Fibroblast of peridontal ligament (primary cell): ENCODE results near the gene APBA3.

Experiments used
- DNase-seq: peaks from one replicate; pipeline ENCODE4 v3.0.0-alpha.2; 2010; ENCODE audit errors: extremely low read depth

APBA3 gene

DNA sequence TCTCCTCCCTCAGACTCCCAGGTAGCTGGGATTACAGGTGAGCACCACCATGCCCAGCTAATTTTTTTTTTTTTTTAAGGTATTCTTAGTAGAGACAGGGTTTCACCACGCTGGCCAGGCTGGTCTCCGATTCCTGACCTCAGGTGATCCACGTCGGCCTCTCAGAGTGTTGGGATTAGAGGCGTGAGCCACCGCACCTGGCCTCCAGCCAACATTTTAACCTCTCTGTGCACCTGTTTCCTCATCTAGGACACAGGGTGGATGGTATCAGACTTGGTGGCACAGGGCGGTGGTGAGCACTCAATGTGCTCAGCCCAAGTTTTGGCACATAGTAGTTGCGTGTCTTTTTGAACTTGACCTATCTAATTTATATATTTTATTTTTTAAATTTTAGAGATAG, 12.5 kb downstream of the APBA3 start:
- DNase-seq: no peak

DNA sequence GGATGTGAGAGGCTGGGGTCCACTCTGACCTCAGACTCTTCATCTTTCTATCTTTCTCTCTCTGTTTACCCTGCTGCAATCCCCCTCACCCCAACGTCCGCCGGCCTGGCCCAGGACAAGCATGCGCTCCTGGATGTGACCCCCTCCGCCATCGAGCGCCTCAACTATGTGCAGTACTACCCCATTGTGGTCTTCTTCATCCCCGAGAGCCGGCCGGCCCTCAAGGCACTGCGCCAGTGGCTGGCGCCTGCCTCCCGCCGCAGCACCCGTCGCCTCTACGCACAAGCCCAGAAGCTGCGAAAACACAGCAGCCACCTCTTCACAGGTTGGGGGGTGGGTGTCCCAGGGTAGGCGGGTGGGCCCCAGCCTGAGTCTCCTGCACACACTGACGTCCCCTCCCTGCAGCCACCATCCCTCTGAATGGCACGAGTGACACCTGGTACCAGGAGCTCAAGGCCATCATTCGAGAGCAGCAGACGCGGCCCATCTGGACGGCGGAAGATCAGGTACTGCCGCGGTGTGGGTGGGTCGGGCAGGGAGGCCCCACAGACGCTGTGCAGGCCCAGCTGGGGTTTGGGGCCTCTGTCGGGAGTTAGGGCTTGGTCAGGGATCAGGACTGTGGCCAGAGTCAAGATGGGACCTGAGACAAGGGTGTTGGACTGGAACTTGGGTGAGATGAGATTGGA, 15.0 kb downstream of the APBA3 start:
- DNase-seq: no peak

GRCh38 chr19:3745363-3746045, 16.0 kb downstream of the APBA3 start:
- DNase-seq: no peak

DNA sequence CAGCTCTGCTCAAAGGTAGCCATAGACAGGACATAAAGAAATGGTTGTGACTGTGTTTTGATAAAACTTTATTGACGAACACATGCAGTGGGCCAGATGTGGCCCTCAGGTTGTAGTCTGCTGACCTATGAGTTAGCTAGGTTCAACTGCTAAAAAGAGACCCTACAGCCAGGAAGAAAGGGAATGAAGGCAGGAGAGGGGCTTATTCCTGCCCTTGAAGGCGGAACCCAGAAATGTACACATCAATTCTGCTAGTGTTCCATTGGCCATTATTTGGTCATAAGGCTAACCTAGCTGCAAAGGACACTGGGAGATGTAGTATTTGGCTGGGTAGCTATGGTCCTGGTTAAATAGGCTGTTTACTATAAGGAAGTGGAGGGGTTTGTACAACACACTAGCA, 18.0 kb downstream of the APBA3 start:
- DNase-seq: no peak

- no peak for DNase-seq
Measured at GRCh38 chr19:3740431-3740830, 21.1 kb downstream of the APBA3 start.

DNA sequence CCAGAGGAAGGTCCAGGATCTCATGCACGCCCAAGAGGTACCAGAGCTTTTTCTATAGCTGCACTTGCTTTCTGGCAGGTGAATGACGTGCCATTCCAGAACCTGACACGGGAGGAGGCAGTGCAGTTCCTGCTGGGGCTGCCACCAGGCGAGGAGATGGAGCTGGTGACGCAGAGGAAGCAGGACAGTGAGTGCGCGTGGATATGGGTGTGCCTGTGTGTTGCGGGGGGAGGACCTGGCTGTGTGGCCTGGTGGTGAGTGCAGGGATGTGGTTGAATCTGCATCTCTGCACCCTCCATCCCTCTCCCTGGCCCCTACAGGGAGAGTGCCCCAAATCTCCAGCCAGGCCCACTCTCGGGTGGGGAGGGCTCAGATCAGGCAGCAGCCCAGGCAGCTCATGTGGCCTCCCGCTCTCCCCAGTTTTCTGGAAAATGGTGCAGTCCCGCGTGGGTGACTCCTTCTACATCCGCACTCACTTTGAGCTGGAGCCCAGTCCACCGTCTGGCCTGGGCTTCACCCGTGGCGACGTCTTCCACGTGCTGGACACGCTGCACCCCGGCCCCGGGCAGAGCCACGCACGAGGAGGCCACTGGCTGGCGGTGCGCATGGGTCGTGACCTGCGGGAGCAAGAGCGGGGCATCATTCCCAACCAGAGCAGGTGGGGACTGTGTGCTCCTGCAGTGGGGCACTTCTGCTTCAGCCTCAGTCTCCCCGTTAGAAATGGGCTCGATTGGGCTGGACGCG, 22.8 kb downstream of the APBA3 start:
- DNase-seq: no peak

GRCh38 chr19:3737487-3738205, 23.8 kb downstream of the APBA3 start:
- no peak for DNase-seq

DNA sequence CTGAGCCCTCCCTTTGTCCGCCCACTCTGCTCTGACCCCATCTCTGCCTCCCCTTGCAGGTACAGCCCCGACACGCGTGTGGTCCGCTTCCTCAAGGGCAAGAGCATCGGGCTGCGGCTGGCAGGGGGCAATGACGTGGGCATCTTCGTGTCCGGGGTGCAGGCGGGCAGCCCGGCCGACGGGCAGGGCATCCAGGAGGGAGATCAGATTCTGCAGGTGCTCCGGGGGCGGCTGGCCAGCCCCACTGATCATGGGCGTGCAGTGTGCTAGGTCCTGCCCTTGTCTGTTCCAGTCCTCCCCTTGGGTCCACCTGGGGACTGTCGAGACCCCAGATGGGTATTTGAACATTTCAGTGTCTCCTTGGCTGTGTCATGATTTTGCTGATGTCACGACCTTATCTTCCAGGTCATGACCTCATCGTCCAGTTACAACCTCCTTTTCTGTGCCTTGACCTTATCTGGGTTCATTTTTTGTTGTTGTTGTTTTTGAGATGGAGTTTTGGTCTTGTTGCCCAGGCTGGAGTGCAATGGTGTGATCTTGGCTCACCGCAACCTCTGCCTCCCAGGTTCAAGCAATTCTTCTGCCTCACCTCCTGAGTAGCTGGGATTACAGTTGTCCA, 25.3 kb downstream of the APBA3 start:
- DNase-seq: no peak

DNA sequence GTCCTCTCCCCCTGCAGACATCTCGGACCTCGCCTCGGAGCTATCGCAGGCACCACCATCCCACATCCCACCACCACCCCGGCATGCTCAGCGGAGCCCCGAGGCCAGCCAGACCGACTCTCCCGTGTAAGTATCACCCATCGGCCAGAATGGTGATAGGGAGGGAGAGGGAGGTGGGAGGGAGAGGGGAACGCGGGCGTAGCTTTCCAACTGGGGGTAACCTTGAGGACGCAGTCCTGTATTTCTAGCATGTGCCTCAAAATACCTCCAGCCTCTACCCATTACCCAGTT, 27.2 kb downstream of the APBA3 start:
- no peak for DNase-seq

DNA sequence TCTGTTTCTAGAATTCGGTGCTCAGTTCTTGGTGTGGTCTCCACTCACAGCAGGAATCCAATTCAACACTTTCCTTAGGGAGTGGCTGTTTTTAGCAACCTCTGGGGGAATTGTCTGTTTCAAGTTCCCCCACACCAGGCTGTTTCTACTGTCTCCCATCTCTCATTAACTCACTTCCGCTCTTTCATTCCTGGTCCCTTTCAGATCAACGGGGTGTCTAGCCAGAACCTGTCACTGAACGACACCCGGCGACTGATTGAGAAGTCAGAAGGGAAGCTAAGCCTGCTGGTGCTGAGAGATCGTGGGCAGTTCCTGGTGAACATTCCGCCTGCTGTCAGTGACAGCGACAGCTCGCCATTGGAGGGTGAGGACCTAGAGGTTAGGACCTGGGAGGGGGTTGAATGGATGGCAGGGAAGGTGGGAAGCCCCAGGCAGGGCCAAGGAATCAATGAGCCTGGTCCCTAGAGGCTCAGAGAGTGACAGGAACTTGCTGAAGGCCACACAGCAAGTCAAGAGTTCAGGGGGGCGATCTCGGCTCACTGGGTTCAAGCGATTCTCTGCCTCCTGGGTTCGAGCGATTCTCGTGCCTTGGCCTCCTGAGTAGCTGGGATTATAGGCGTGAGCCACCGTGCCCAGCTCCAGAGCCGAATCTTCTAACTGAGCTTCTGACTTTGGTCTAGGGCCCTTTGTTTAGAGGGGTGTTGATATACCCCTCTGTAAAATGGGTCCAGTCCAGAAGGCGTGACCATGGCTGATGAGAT, 27.8 kb downstream of the APBA3 start:
- DNase-seq: no peak

DNA sequence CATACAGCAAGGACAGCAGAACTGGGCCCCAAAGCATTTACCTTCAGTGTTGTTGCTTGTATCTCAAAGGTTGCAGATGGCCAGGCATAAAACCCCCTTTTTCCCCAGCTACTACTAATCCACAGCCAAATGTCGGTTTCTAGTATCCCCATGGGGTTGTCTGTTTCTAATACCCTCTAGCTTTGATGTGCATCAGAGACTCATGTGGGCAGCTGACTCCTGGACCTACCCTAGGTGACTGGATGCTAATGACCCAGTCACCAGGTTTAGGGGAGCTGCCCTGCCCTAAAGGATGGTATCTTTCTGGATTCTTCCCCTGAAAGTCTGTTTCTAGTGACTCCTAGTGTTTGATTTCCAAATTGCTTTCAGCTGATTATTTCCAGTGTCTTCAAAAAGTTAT, 29.4 kb downstream of the APBA3 start:
- DNase-seq: no peak

- no peak for DNase-seq
Measured at GRCh38 chr19:3730457-3730958, 31.0 kb downstream of the APBA3 start.

DNA sequence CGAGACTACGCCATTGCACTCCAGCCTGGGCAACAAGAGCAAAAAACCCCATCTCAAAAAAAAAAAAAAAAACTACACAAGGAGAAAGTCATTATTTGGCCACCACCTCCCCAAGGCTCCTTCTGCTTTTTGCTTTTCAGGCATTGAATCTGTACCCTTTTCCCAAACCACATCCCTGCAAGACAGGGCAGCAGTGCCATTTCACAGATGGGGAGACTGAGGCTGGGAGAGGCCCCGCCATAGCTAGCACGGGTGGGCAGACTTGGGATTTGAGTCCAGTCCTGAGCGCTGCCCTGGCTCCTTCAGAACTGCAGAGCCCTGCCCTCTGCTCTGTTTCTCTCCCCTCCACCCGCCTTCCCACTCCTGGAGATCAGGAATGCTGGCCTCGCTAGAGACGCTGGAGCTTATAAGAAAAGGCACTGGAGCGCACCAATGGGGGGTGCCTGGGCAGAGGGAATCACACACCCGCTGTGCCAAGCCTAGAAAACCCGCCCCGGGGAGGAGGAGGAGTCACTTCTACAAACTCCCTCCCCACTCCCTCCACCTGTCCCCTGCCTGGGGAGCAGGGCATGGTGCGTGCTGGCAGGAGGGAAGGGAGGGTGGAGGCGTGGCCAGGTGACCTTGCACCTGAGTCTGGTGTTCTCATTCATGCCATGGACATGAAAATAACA, 35.7 kb downstream of the APBA3 start:
- no peak for DNase-seq

DNA sequence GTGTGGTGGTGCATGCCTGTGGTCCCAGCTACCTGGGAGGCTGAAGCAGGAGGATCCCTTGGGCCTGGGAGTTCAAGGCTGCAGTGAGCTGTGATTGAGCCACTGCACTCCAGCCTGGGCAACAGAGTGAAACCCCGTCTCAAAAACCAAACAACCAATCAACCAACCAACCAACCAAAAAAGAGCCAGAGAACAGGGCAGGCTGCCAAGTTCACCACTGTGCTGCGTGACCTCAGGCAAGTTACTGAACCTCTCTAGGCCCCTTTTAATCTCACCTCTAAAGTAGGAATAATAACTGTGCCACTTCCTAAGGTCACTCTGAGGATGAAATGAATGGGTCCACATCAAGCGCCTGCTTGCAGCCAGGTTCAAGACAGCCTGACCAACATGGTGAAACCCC, 36.4 kb downstream of the APBA3 start:
- no peak for DNase-seq

DNA sequence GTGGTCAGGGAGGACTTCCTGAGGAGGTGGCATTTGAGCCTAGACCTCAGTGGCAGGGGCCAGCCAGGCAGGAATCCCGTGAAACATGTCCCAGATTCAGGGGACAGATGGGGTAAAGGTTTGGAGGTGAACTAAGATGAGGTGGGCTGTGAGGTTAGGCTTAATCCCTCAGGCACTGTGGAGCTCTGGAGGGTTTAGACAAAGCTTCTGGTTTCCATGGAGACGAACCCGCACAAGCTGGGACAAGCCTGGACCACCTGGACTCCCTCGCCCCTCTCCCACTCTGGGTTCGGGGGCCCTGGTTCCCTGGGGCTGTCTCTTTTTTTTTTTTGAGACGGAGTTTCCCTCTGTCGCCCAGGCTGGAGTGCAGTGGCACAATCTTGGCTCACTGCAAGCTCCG, 37.6 kb downstream of the APBA3 start:
- DNase-seq: no peak

DNA sequence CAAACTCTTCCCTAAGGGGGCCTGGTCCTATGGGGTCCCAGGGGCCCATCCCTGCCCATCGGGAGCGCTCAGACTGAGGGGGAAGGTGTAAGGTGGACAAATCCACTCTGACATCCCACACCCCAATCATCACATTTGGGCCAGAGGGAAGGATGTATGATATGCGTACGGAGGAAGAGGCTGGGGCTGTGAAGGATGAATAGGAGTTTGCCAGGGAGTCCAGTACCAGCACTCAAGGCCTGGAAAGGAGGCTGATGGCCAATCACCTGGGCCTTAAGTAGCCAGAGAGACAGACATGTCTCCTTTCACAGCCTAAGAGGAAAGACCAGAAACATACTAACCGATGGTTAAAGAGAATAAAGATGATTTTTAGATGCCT, 38.4 kb downstream of the APBA3 start:
- no peak for DNase-seq

DNA sequence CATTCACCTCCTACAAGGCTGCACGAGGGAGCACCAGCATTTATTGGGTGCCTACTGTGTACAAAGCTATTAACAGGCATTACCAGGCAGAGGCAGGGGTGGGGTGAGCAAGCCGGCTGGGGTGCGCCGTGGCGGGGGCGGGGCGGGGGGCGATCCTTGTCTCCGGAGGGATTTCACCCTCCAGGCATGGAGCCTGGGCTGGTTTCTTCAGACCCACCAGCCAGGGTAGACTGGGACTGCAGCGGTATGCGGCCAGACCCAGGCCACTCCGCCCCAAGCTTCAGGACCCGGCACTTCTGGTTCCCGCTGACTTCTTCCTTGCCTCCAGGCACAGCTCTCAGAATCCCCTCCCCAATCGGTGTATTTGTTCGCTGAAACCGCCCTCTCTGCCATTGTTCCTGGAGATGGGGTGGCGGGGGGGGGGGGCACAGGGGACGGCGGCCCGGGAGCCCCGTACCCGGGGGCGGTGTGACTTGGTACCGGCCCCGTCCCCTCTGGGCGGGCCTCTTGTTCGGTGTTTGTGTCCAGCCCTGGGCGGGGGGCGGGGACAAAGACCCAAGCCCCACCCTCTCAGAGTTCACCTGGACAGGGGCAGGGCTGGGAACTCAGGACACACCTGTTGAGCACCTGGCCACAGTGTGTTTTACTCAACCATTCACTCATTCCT, 38.9 kb downstream of the APBA3 start:
- DNase-seq: no peak

DNA sequence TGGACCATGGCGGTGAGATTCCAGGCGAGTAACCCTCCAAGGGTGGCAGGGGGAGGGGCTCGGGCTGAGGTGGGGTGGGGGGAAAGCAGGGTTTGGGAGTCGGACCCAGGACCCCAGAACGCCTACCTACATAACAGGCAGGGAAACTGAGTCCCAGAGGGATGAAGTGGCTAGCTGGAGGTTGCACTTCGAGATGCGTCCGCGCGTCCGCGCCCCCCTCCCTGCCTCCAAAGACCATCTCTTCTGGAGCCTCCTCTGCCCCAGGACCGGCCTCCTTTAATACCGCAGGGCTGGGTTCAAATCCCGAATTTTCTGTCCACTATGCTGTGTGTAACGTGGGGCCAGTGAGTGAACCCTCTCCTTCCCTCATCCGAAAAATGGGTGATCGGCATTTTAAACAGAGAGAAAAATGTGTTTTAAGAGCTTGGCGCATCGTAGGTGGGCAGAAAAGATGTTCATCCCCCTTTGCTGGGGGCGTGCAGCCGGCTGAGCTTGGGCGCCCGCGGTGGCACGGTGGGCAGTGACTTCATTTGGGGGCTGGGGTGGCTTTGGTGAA, 39.5 kb downstream of the APBA3 start:
- no peak for DNase-seq

- peak; percentile 64 for DNase-seq
Measured at GRCh38 chr19:3721131-3721886, 40.2 kb downstream of the APBA3 start.
